Anterior cingulate cortex (tissue), 58 donors: ENCODE measurements around the gene CCN6.

Experiments
- DNase-seq, 58 donors: peaks; one replicate each; lab custom pipeline; 2025; lab: John Stamatoyannopoulos, UW

The CCN6 gene

GRCh38 chr6:112109262-112109661 is 55.4 kb downstream of the CCN6 start:
- peak in 4 of 58 donors; percentile 1 to 17 (median 6) for DNase-seq

DNA sequence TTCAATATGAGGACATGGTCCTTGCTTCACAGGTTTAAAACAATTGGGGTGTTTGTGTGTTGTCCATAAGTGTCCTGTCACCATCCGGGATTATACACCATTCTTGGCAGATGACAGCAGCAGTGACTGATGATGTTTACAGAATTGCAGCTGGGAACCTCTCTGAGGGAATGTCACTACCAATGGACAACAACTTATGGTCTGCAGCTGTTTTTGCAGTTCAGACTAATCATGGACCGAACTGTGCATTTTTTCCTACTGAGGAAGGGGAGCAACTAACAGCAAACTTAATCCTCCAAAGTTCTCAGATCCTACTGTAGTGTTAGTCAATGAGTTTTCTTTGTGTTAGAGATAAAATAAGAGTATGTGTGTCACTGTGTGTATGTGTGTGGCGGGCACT is 59.5 kb downstream of the CCN6 start:
- DNase-seq, result peak in 4 of 58 donors; percentile 7 to 28 (median 14)

DNA sequence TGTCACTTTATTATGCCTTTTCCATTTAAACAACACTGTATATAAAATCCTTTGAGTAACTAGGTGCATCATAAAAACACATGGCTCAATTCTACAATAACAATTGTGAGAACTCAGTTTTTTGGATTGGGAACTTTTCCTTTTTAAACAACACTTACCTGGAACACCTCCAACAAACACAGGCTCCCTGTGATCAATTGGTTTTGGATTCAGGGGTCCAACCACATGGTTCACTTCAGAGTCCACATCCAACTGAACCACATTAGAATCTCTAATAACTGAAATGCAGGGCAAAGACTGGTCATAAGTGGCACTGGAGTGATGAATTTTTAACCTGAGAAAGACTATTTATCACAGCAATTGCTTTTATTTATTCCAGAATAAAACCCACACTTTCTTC is 60.0 kb downstream of the CCN6 start:
- no peak for DNase-seq

GRCh38 chr6:112114577-112115223 is 60.8 kb downstream of the CCN6 start:
- no peak for DNase-seq

DNA sequence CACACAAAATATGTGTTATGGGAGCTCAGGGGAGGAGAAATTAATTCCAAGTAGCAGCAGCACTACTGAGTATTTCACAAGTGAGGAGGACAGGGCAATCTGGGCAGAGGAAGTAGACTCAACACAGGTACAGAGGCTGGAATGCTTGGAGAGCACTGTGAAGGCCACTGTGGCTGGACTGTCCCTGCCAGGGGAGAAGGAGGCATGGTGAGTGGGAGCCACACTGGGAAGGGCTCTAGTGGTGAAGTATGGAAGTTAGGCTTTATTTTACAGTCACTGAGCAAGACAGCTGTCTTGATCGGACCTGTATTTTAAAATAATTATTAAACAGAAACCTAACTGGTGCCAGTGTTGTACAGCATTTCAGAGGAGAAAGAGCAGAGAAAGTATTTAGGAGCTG is 62.3 kb downstream of the CCN6 start:
- DNase-seq, result no peak

DNA sequence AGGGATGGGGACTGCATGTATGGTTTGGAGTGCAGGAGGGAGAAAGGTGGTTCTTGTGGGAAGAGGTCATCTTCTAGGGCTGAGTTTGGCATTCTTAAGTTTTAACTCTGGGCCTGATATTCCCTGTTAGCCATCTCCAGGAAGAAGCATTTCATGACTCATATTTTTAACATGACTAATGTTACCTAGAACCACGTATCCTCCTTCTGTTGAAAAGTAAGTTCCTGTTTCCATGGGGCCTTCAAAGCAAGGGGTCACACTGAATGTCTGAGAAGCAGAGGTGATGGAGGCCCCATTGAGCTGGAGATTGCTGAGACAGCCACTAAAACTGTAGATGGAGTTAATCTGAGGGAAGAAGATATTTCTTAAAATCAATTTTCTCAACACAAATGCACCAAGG is 63.6 kb downstream of the CCN6 start:
- DNase-seq, result no peak

GRCh38 chr6:112118034-112118433 is 64.1 kb downstream of the CCN6 start:
- DNase-seq, result no peak
